Dedifferentiated amniotic fluid mesenchymal stem cell (primary cell): Measurements from ENCODE around the gene RAI14.
A peak's percentile ranks its signal among the peaks of the same experiment; 100 is the strongest.
"Not testable (repeated sequence)": the region's sequence is repeated elsewhere in the genome, so short reads cannot be mapped to it uniquely, and the experiment has no call there.

ENCODE experiments used
- DNase-seq: peaks from one replicate; pipeline ENCODE4 v3.0.0-alpha.2; 2016; ENCODE audit errors: extremely low spot score

Gene RAI14

DNA sequence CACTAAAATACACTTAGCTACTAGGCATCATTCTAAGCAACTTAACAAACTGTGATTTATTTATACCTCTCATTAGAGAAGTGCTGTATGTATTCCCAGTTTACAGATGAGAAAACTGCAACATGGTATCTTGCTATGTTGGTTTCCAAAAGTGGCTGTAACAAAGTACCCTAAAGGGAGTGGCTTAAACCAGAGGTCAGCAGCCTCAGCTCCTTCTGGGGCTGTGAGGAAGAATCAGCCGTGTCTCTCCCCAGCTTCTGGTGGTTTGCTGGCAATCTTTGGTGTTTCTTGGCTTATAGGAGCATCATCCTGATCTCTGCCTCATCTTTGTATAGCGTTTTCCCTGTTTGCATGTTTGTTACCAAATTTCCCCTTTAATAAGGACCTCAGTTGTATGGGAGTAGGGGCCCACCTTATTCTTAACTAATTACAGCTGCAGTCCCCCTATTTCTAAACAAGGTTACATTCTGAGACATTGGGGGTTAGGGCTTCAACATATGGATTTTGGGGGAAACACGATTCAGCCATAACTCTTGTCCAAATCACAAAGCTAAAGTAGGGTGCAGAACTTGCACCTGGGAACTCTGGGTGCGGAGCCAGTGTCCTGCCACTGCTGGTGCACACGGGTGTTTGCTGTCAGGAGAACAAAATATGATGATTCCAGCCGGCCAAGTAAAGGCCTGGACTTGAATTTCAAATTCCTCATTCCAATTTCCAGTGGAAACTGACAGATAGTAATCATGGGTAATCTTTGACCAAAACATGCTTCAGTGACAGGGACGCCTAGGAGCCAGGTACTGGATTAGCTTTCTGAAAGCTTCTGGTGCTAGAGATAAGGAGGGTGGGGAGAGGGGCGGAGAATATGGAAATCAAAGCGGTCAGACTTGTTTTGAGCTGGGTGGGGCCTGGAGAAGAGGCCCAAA is 43.3 kb downstream of the RAI14 start:
- no peak for DNase-seq

- no peak for DNase-seq
These were observed 43.9 kb downstream of the RAI14 start for GRCh38 chr5:34700078-34700452.

GRCh38 chr5:34701442-34701841 is 45.3 kb downstream of the RAI14 start:
- DNase-seq, result not testable (repeated sequence)

DNA sequence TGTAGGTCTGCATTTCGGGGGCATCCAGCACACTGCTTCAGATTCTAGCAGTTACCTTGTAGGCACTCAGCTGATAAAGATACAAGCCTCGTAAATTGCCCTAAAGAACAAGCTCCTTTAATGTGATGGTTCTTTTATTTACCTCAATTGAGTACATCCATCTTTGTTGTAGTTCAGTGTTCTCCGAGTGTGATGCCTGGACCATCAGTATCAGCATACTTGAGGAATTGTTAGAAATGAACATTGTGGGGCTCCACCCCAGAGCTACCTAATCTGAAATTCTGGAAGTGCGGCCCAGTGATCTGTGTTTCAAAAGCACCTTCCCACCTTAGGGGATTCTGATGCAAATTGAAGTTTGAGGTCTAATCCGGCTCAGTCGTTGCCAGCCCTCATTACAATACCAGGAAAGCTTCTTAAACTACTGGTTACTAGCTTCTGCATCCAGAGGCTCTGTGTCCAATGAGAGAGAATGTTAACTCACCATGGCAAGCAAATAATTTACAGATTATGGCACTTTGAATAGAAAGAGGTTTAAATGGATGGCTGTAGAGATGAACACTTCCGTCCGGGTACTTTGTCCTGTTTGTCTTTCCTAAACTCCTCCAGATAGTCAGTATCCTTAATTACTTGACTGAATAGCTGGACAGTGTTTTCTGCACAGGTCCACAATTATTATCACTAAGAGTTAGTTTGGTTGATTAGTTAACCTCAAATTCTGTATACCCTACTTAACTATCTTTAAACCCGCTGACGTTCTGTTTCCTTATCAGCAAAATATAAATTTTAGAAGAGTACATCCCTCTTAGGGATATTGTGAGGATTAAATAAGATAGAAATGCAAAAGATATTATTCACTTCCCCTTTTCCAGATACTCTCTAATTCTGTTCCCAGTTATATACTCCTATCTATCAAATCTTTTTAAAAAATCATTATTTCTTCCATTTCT is 47.9 kb downstream of the RAI14 start:
- no peak for DNase-seq

- no peak for DNase-seq
These were observed 50.0 kb downstream of the RAI14 start for GRCh38 chr5:34706084-34706483.

DNA sequence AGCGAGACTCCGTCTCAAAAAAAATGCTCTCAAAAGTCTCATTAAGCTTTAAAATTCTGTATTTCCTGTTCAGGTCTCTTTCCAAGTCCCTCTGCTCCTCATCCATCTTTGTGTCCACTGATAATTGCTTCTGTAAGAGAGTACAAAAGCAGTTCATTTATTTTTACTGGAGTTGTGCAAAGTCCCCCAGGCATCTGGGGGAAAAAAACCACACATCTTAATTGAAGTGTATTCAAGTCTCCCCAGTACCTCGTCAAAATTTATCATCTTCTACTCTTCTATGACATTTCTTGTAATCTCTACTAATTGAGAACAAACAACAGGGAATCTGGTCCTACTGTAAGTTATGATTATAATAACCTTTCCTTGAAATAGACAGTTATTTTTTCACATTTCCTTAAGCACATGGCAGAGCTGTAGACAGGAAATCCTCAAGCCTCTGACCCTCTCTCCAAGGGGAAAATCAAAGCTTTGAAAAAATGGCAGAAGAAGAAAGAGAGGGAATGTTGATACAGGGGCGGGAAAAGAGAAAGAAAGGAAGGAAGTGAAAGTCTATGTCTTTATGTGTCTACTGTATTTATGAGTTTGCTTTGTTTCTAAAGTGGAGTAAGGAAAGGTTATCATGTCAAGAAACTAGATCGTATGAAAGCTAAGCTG is 51.5 kb downstream of the RAI14 start:
- no peak for DNase-seq

DNA sequence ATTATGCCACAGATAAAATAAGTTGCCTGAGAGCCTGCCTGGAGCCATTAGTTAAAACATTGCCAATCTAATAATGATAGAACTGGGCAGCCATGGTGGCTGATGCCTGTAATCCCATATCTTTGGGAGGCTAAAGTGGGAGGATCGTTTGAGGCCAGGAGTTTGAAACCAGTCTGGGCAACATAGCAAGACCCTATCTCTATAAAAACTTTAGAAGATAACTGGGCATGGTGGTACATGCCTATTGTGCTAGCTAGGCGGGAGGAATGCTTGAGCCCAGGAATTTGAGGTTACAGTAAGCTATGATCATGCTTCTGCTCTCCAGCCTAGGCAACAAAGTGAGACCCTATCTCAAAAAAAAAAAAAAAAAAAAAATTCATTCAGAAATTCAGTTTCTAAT is 52.6 kb downstream of the RAI14 start:
- DNase-seq, result no peak

- DNase-seq, result peak; percentile 67
These were observed 53.9 kb downstream of the RAI14 start for GRCh38 chr5:34709861-34710673.

DNA sequence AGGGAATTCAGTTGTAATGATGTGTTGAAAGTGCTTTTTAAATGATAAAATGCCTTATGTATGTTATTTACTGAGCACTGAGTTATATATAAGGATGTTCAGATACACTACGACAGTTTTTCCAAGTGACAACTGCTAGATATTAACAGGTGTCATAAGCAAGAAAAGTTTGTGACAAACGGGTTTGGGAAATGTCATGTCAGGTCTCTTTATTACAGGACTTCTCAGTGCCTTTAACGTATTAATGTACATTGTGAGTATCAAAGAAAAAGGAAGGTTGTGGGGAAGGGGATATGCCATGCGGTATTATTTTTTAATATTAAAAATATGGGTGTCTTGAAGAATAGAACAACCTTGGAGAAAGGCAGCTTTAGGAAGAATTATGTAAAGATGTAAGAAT is 56.4 kb downstream of the RAI14 start:
- DNase-seq, result no peak

- DNase-seq, result no peak
These were observed 59.6 kb downstream of the RAI14 start for GRCh38 chr5:34715711-34716110.

- no peak for DNase-seq
These were observed 60.9 kb downstream of the RAI14 start for GRCh38 chr5:34716986-34717385.

DNA sequence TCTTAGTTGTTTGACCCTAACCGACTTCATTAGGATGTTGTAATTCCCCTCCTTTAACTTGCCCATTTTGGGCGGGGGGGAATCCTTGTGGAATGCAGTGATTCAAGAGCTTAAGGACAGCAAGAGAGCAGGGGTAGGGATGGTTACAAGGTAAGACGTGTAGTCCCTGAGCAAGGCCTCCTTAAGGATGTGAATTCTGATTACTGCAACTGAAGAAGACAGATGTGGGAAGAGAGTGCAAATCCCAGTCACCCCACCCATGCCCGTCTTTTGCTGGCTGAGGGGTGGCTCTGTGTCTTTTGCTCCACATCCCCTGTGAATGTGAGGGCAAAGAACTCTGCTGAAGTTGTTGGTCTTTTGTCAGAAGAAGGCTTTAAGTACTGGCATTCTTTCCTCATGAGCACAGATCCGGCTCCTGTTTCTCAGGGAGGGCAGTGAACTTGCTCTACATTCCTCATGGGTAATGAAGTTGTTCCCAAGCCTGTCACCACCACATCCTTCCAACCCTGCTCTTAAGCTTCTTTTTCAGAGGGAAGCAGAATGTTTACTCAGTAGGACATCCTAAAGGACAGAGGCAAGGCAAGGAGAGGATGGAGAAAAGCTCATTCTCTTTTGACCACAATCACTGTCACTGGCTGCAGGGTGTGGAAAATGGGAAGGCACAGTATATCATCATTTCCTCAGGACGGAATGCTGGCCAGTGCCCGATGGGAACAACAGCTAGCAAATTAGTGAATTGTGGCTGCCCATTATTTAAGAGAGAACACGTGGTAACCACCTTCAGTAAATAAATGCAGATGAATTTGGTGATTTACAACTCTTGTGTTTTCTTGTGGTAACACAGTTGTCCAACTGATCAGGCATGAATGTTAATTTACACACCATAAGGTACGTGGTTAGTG is 61.5 kb downstream of the RAI14 start:
- peak; percentile 93 for DNase-seq

GRCh38 chr5:34718516-34718915 is 62.4 kb downstream of the RAI14 start:
- no peak for DNase-seq

- DNase-seq, result no peak
These were observed 62.9 kb downstream of the RAI14 start for GRCh38 chr5:34719029-34719428.

GRCh38 chr5:34721327-34721726 is 65.2 kb downstream of the RAI14 start:
- DNase-seq, result no peak

DNA sequence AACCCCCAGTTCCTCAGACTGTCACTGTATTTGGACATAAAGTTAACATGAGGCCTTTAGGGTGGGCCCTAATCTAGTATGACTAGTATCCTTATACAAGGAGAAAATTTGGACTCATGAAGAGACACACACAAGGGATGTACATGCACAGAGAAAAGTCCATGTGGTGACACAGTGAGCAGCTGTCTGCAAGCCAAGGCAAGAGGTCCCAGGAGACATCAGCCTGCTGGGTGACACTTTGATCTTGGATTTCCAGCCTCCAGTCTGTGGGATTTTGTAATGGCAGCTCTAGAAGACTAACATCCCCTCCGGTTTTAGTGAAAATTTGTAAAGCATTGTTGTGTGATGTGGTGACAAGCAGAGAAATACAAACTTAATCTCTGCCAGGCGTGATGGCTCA is 66.1 kb downstream of the RAI14 start:
- DNase-seq, result no peak

GRCh38 chr5:34724741-34725140 is 68.6 kb downstream of the RAI14 start:
- no peak for DNase-seq

DNA sequence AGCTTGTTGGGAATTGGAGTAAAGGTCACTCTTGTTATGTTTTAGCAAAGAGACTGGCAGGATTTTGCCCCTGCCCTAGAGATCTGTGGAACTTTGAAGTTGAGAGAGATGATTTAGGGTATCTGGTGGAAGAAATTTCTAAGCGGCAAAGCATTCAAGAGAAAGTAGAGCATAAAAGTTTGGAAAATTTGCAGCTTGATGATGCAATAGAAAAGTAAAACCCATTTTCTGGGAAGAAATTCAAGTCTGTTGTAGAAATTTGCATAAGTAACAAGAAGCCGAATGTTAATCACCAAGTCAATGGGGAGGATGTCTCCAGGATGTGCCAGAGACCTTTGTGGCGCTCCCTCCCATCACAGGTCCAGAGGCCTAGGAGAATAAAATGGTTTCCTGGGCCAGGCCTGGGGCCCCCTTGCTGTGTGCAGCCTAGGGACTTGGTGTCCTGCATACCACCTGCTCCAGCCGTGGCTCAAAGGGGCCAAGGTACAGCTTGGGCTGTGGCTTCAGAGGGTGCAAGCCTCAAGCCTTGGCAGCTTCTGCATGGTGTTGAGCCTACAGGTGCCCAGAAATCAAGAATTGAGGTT is 71.1 kb downstream of the RAI14 start:
- not testable (repeated sequence) for DNase-seq

DNA sequence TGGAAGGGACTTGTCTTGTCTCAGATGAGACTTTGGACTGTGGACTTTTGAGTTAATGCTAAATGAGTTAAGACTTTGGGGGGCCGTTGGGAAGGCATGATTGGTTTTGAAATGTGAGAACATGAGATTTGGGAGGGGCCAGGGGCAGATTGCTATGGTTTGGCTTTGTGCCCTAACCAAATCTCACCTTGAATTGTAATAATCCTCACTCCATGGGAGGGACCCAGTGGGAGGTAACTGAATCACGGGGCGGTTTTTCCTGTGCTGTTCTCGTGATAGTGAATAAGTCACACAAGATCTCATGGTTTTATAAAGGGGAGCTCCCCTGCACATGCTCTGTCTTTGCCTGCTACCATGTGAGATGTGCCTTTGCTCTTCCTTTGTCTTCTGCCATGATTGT is 72.1 kb downstream of the RAI14 start:
- DNase-seq, result no peak
